GM23248 (cell line): Measurements from ENCODE around the gene ONECUT3.

Source experiments
- EZH2 ChIP-seq: fragments of 200-600 bp; sonication (generic); IDR thresholded peaks from 2 replicates; pipeline ENCODE4 v1.6.1; 2018; ENCODE audit warnings: antibody characterized with exemption, mild to moderate bottlenecking; ENCODE audit not compliant: insufficient read depth, poor library complexity, severe bottlenecking
- EZH2phosphoT487 ChIP-seq: fragments of 200-600 bp; sonication (generic); IDR thresholded peaks from 2 replicates; pipeline ENCODE4 v1.6.1; 2018; ENCODE audit warnings: antibody characterized with exemption, moderate library complexity, mild to moderate bottlenecking, low read depth; ENCODE audit not compliant: insufficient read depth

- no peak for TF ChIP-seq EZH2
- no peak for TF ChIP-seq EZH2phosphoT487
These were observed at the start of gene ONECUT3 for GRCh38 chr19:1752757-1753728.
